ENCODE data around the gene SGMS1. TPM values are rescaled to one million over a fixed set of nuclear protein-coding genes. Genes with fewer than 3 reads are reported as not detected.
"Not testable (repeated sequence)": the region's sequence is repeated elsewhere in the genome, so short reads cannot be mapped to it uniquely, and the experiment has no call there.

SGMS1 gene
- total RNA-seq, 1 donor from 2014 or later = 27.5 TPM

DNA sequence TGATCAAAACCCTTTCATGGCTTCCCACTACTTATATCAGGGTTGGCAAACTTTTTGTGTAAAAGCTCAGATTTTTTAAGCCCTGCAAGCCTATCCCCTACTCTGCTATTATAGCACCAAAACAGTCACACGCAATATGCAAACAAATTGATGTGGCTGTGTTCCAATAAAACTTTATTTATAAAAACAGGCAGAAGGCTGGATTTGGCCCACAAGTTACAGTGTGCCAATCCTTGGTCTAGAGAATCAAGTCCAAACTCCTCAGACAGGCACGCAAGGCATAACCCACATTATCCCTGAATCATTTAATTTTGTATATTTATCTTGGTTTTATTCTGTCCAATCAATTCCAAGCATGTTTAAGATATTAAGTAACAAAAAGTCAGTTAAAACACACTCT, 71.9 kb downstream of the SGMS1 start:
- intact Hi-C loops (cut with micrococcal nuclease) = no loop called here
- ChIA-PET CTCF (no interaction called here), POLR2A (no interaction called here)
- no peaks in the 10 kb centered on the region for H3K27me3 Mint-ChIP-seq
- no peaks in the 10 kb centered on the region for H3K36me3 Mint-ChIP-seq (ENCODE audit: low read depth)
- ATAC-seq (ENCODE audit: low read depth) (no peak), DNase-seq (no peak)
- TF ChIP-seq, protein P1, sequence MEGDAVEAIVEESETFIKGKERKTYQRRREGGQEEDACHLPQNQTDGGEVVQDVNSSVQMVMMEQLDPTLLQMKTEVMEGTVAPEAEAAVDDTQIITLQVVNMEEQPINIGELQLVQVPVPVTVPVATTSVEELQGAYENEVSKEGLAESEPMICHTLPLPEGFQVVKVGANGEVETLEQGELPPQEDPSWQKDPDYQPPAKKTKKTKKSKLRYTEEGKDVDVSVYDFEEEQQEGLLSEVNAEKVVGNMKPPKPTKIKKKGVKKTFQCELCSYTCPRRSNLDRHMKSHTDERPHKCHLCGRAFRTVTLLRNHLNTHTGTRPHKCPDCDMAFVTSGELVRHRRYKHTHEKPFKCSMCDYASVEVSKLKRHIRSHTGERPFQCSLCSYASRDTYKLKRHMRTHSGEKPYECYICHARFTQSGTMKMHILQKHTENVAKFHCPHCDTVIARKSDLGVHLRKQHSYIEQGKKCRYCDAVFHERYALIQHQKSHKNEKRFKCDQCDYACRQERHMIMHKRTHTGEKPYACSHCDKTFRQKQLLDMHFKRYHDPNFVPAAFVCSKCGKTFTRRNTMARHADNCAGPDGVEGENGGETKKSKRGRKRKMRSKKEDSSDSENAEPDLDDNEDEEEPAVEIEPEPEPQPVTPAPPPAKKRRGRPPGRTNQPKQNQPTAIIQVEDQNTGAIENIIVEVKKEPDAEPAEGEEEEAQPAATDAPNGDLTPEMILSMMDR (IDR thresholded peaks at IDR 0.05) = no peak
- peaks cover 3% of the 10 kb centered on the region for H3K9me3 Mint-ChIP-seq
- no peak overlapping the region for H3K27ac Mint-ChIP-seq
- peaks cover 32% of the 10 kb centered on the region for H3K4me1 Mint-ChIP-seq
- H3K4me3 Mint-ChIP-seq = no peak overlapping the region

- Mint-ChIP-seq H3K36me3 (ENCODE audit: low read depth) (no peaks in the 10 kb centered on the region), H3K9me3 (peaks cover 3% of the 10 kb centered on the region), H3K27ac (no peak overlapping the region), H3K4me3 (no peak overlapping the region), H3K4me1 (peaks cover 25% of the 10 kb centered on the region), H3K27me3 (no peaks in the 10 kb centered on the region)
- TF ChIP-seq, protein P1 (IDR thresholded peaks at IDR 0.05) = no peak
- CTCF ChIA-PET = interaction anchor here (1.4 kb wide), 1 partner anchor 11 kb away, joined by 3 read pairs; no protein-coding TSS in a partner anchor
- DNase-seq (no peak), ATAC-seq (ENCODE audit: low read depth) (no peak)
- POLR2A ChIA-PET = no interaction called here
- intact Hi-C loops (cut with micrococcal nuclease) = no loop called here
These were observed 73.4 kb downstream of the SGMS1 start for GRCh38 chr10:50550291-50550839.

GRCh38 chr10:50549186-50549585, 74.6 kb downstream of the SGMS1 start:
- DNase-seq; intact Hi-C loops (cut with micrococcal nuclease); POLR2A ChIA-PET; H3K4me3 Mint-ChIP-seq; H3K36me3 Mint-ChIP-seq (ENCODE audit: low read depth); H3K27ac Mint-ChIP-seq; H3K27me3 Mint-ChIP-seq; ATAC-seq (ENCODE audit: low read depth); H3K9me3 Mint-ChIP-seq: not testable (repeated sequence)
- peaks cover 34% of the 10 kb centered on the region for H3K4me1 Mint-ChIP-seq
- CTCF ChIA-PET = interaction anchor here (1.4 kb wide), 1 partner anchor 12 kb away, joined by 3 read pairs; no protein-coding TSS in a partner anchor

DNA sequence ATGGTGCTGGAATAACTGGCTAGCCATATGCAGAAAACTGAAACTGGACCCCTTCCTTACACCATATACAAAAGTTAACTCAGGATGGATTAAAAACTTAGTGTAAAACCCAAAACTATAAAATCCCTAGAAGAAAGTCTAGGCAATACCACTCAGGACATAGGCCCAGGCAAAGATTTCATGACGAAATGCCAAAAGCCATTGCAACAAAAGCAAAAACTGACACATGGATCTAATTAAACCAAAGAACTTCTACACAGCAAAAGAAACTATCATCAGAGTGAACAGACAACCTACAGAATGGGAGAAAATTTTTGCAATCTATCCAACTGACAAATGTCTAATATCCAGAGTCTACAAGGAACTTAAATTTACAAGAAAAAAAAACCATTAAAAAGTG, 75.3 kb downstream of the SGMS1 start:
- DNase-seq; H3K27me3 Mint-ChIP-seq; H3K36me3 Mint-ChIP-seq (ENCODE audit: low read depth); intact Hi-C loops (cut with micrococcal nuclease); ATAC-seq (ENCODE audit: low read depth); CTCF ChIA-PET; H3K27ac Mint-ChIP-seq; POLR2A ChIA-PET; H3K4me3 Mint-ChIP-seq; H3K9me3 Mint-ChIP-seq: not testable (repeated sequence)
- H3K4me1 Mint-ChIP-seq = peaks cover 40% of the 10 kb centered on the region

DNA sequence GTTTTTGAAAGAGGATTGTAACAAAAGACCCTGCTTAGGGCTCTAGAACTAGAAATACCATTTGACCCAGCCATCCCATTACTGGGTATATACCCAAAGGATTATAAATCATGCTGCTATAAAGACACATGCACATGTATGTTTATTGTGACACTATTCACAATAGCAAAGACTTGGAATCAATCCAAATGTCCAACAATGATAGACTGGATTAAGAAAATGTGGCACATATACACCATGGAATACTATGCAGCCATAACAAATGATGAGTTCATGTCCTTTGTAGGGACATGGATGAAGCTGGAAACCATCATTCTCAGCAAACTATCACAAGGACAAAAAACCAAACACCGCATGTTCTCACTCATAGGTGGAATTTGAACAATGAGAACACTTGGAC, 77.5 kb downstream of the SGMS1 start:
- H3K36me3 Mint-ChIP-seq (ENCODE audit: low read depth); POLR2A ChIA-PET; H3K27me3 Mint-ChIP-seq; H3K27ac Mint-ChIP-seq; intact Hi-C loops (cut with micrococcal nuclease); ATAC-seq (ENCODE audit: low read depth); CTCF ChIA-PET; H3K4me3 Mint-ChIP-seq; DNase-seq; H3K9me3 Mint-ChIP-seq: not testable (repeated sequence)
- peaks cover 62% of the 10 kb centered on the region for H3K4me1 Mint-ChIP-seq

- Mint-ChIP-seq H3K27ac (no peak overlapping the region), H3K4me3 (no peak overlapping the region), H3K4me1 (peaks cover 67% of the 10 kb centered on the region), H3K36me3 (ENCODE audit: low read depth) (no peaks in the 10 kb centered on the region), H3K9me3 (peaks cover 3% of the 10 kb centered on the region), H3K27me3 (no peaks in the 10 kb centered on the region)
- ChIA-PET CTCF (no interaction called here), POLR2A (no interaction called here)
- intact Hi-C loops (cut with micrococcal nuclease) = no loop called here
- TF ChIP-seq, protein P1 (IDR thresholded peaks at IDR 0.05) = no peak
- no peak for DNase-seq
- no peak for ATAC-seq (ENCODE audit: low read depth)
These were observed 77.9 kb downstream of the SGMS1 start for GRCh38 chr10:50545846-50546245.

All from activated B cell treated with CpG ODN at 0.5 μM for 24 hours (primary cell).